DMS 273 (cell line): ENCODE data around the gene SLITRK1.

Experiments used
- DNase-seq: peaks from one replicate; lab custom pipeline; 2025; ENCODE audit not compliant: unreplicated experiment; lab: John Stamatoyannopoulos, UW

SLITRK1 gene

GRCh38 chr13:83876546-83876945 is 5.7 kb downstream of the SLITRK1 start:
- no peak for DNase-seq

GRCh38 chr13:83867708-83868107 is 14.6 kb downstream of the SLITRK1 start:
- DNase-seq = no peak

- DNase-seq = peak; percentile 11
Observed at GRCh38 chr13:83865161-83866137, 16.8 kb downstream of the SLITRK1 start.

GRCh38 chr13:83853771-83854170 is 28.5 kb downstream of the SLITRK1 start:
- DNase-seq = no peak

GRCh38 chr13:83845106-83845505 is 37.2 kb downstream of the SLITRK1 start:
- no peak for DNase-seq

GRCh38 chr13:83839146-83839545 is 43.1 kb downstream of the SLITRK1 start:
- no peak for DNase-seq

- DNase-seq = no peak
Observed at GRCh38 chr13:83831796-83832195, 50.5 kb downstream of the SLITRK1 start.

- DNase-seq = no peak
Observed at GRCh38 chr13:83829810-83830209, 52.5 kb downstream of the SLITRK1 start.

GRCh38 chr13:83827338-83827737 is 54.9 kb downstream of the SLITRK1 start:
- DNase-seq = peak; percentile 14
